ENCODE results near the gene APBA2.

- TF ChIP-seq CTCF (IDR thresholded peaks at IDR 0.05) = no peak
- no peak for TF ChIP-seq POLR2AphosphoS5 (IDR thresholded peaks at IDR 0.05; ENCODE audit: insufficient read depth in 1 of 2, low read depth in 1 of 2)
Observed at GRCh38 chr15:28913171-28913765, 27.5 kb downstream of the APBA2 start.
